HG02623 (cell line): ENCODE data around the gene C3orf38.
"Not testable (repeated sequence)": the region's sequence is repeated elsewhere in the genome, so short reads cannot be mapped to it uniquely, and the experiment has no call there.

Experiments used
- ATAC-seq: cut with Tn5 transposase; IDR thresholded peaks from one replicate; pipeline ENCODE4 v1.9.1; 2021; ENCODE audit warnings: moderate library complexity; ENCODE audit not compliant: unreplicated experiment

The C3orf38 gene

DNA sequence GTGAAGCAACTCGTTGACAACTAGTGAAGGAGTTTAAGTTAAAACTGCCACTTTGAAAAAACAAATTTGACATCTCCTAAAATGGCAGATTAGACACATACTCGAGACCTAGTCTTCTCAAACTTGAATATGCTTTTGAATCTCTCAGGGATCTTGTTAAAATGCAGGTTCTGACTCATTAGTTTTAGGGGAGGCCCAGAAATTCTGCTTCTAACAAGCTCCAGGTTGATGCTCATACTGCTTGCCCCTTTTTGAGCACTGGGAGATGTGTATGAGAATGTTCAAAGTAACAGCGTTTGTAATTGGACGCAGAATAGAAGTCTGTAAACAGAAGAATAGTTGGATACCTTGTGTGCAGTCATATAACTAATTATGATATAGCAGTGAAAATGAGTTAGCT lies 1.6 kb downstream of the C3orf38 start:
- no peak for ATAC-seq

DNA sequence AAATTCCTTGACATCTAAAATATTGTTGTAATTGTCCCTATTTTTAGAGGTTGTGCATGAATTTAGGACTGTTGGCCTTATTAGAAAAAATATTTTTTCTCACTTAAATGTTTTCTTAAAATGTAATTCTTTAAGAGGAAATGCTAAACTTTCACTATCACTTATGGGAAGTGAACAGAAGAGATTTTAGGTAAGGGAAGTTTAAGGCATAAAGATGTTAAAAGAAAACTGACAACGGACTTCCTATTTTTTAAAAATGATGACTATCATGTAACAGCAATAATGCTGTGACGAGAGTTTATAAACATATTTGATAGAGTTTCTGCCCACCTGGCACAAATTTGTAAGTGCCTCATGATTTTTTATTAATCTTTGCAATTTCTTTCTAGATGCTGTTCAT lies 3.1 kb downstream of the C3orf38 start:
- no peak for ATAC-seq

DNA sequence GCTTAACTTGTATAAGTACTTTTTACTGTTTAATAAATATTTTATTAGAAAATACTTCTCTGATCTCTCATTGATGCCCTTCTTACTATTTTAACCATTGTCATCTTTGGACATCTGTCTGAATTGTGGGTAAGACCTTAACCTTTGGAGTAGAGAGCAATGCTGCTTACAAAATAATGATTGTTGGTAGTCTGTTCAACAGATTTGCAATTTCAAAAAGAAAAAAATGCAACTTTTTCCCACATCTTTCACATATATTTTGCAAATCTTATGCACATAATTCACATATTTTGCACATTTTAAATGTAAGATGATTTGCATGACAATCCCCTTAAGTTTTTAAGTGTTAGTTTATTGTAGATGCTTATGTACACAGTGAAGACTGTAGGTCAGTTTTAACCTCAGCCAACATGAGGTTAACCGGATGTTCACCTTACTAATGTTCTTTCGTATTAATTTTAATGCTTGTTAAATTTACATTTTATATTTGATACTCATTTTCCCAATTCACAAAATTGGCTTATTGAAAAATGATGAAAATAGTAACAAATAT lies 16.7 kb downstream of the C3orf38 start:
- no peak for ATAC-seq

DNA sequence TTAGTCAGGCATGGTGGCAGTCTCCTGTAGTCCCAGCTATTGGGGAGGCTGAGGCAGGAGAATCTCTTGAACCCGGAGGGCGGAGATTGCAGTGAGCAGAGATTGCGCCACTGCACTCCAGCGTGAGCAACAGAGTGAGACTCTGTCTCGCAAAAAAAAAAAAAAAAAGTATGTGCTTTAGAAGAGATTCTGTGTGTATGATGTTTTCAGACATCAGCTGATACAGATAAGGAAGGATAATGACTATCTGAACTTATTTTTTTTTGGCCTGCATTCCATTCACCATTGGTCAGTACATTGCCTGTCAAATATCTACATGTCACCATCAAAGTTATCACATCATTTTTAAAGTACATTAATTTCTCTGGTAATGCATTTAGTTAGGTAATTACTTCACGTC lies 17.4 kb downstream of the C3orf38 start:
- ATAC-seq = no peak

DNA sequence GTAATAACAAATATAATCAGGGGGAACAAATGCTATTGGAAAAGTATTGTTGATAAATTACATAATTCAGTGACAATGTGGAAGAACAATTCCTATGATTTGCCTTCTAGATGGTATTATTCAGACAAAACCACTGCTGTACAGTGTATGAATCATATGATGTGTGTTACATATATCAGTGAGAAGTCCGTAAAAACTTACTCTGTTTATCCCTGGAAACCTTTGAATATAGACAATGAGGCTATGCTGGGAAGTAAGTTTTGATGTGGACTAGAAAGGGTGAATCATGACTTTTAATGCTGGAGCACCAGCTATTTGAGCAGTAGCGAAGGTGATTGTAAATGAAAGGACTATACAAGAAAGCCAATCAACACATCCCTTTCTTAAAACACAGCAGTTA lies 17.9 kb downstream of the C3orf38 start:
- ATAC-seq = no peak

DNA sequence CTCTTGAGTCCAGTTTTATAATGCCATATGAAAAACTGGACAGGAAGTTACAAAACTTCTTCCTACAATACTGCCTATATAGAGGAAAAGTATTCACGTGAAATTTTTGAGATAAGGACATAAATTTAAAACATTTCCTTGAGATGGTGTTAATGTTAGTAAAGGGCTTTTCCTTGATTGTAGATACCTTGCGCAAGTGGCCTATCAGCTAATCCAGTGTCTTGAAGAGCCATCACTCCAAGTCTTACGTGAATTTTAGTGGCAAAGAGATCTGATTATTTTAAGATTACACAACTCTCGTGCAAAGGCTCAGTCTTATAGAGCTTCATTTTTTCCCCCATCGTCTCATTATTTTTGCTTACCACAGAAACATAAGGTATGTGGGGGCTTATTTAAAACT lies 18.4 kb downstream of the C3orf38 start:
- no peak for ATAC-seq

DNA sequence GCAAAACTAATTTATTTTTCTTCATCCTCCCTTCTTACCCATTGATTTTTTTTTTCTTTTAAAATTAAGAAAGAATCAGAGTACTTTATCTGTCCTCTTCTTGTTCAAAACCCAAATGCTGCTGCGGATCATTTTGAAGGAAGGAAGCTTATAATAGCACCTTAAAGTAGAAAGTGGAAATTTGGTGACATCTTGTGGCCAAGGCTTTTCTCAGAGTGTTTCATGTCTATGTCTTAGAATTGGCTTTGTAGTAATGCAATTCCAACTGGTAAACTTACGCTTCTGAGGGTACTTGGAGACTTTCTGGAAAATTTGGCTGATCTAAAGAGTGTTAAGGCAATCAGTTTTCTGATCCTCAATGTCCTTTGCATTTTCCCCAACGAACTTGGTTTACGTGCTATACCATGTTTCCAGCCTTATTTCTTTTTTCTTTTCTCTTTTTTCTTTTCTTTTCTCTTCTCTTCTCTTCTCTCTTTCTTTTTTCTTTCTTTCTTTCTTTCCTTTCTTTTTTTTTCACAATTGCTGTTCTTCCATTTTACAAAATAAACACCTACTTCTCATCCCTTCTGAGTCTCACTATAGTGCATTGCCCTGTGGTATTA lies 30.7 kb downstream of the C3orf38 start:
- ATAC-seq = peak; percentile 95

GRCh38 chr3:88182165-88182918 lies 32.6 kb downstream of the C3orf38 start:
- not testable (repeated sequence) for ATAC-seq

GRCh38 chr3:88188436-88188835 lies 38.7 kb downstream of the C3orf38 start:
- no peak for ATAC-seq

DNA sequence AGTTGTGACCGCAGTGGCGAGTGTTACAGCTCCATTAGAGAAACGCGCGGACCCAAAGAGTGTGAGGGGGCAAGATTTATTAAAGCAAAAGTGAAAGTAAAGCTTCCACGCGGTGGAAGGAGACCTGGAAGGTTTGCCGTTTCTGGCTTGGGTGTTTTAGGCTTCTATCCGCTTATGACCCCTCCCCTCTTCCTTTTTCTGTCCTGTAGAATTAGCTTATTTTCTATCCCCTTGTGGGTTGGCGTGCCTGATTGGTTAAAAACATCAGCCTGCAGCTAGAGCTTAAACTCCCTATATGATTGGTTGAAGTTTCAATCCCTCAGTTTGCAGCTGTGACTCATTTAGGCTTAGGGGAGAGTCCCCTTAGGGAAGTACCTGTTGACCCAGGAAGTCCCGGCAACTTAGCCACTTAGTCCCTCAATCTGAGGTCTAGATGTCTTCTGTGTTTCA lies 39.6 kb downstream of the C3orf38 start:
- peak; percentile 93 for ATAC-seq

GRCh38 chr3:88191872-88192409 lies 42.2 kb downstream of the C3orf38 start:
- ATAC-seq = no peak

DNA sequence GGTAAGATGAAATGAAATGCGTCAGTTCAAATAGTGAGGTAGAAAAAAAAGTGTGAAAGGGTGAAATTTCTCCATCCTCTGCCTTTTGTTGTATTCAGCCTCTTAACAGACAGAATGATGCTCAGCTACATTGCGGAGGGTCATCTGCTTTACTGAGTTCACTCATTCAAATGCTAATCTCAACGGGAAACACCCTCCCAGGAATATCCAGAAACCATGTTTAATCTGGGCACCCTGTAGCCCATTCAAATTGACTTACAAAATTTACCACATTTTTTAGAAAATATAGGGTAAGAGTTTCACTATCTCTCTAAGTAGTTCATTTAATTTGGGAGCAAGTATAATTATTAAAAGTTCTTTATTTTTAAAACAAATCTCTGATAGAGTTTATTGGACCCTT lies 42.9 kb downstream of the C3orf38 start:
- ATAC-seq = no peak

DNA sequence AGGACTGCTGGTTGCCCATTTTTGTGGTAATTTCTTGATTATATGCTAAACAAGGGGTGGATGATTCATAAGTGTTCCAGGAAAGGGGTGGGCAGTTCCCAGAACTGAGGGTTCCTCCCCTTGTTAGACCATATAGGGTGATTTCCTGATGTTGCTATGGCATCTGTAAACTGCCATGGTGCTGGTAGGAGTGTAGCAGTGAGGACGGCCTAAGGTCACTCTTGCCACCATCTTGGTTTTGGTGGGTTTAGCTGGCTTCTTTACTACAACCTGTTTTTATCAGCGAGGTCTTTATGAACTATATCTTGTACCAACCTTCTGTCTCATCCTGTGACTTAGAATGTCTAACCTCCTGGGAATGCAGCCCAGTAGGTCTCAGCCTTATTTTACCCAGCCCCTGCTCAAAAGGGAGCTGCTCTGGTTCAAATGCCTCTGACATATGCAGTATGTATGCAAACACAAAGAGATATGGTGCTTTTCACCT lies 46.2 kb downstream of the C3orf38 start:
- no peak for ATAC-seq

- ATAC-seq = no peak
These were observed 48.4 kb downstream of the C3orf38 start for GRCh38 chr3:88198121-88198520.

- ATAC-seq = peak; percentile 96
These were observed 53.9 kb downstream of the C3orf38 start for GRCh38 chr3:88203642-88204055.
